Suprapubic skin (tissue), 4 donors: ENCODE results near the gene MINDY4.

Experiments used
- CTCF ChIP-seq, 2 donors: fragments of 200-600 bp in 1 of 2; fragments of 450-650 bp in 1 of 2; sonication (generic) in 1 of 2; IDR thresholded peaks; one replicate each; pipeline ENCODE4 v1.5.1; 2016 to 2019; ENCODE audit warnings: antibody characterized with exemption in 2 of 2, mild to moderate bottlenecking in 1 of 2, moderate library complexity in 1 of 2
- EP300 ChIP-seq: sonication (generic); formaldehyde crosslinking; IDR thresholded peaks from one replicate; pipeline ENCODE4 v1.6.1; 2017; ENCODE audit warnings: antibody characterized with exemption
- POLR2A ChIP-seq, 2 donors: fragments of 450-650 bp; IDR thresholded peaks; one replicate each; pipeline ENCODE4 v1.6.1; 2017; ENCODE audit warnings: antibody characterized with exemption in 2 of 2, mild to moderate bottlenecking in 2 of 2, moderate library complexity in 2 of 2
- POLR2AphosphoS5 ChIP-seq, 3 donors: sonication (generic); formaldehyde crosslinking; IDR thresholded peaks; one replicate each; pipeline ENCODE4 v1.6.1; 2017; ENCODE audit warnings: antibody characterized with exemption in 3 of 3

- TF ChIP-seq CTCF (IDR thresholded peaks at IDR 0.05) (no peak), POLR2A (IDR thresholded peaks at IDR 0.05) (no peak), POLR2AphosphoS5 (IDR thresholded peaks at IDR 0.05) (no peak), EP300 (no peak)
Observed at GRCh38 chr7:30850426-30850825, 79.2 kb downstream of the MINDY4 start.
